Stimulated activated CD8-positive, alpha-beta memory T cell treated with anti-CD3 and anti-CD28 coated beads, Interleukin-15, amount 100 ng/mL, for 4 hours (primary cell): ENCODE results near the gene CD151.

Experiments
- DNase-seq, 2 donors: peaks; one replicate each; pipeline ENCODE4 v3.0.0-alpha.2; 2020; ENCODE audit warnings: low read depth in 2 of 2

CD151 gene

GRCh38 chr11:858053-858761, 25.5 kb downstream of the CD151 start:
- DNase-seq = no peak

- no peak for DNase-seq
Observed at GRCh38 chr11:858762-859339, 26.1 kb downstream of the CD151 start.

GRCh38 chr11:859394-860131, 26.8 kb downstream of the CD151 start:
- no peak for DNase-seq

- no peak for DNase-seq
Observed at GRCh38 chr11:860234-861104, 27.7 kb downstream of the CD151 start.

GRCh38 chr11:861105-861479, 28.3 kb downstream of the CD151 start:
- no peak for DNase-seq

- no peak for DNase-seq
Observed at GRCh38 chr11:862081-862661, 29.4 kb downstream of the CD151 start.

GRCh38 chr11:862696-863022, 29.9 kb downstream of the CD151 start:
- no peak for DNase-seq

- no peak for DNase-seq
Observed at GRCh38 chr11:863023-863909, 30.5 kb downstream of the CD151 start.

GRCh38 chr11:863910-864827, 31.4 kb downstream of the CD151 start:
- DNase-seq = no peak

GRCh38 chr11:864898-865297, 32.1 kb downstream of the CD151 start:
- no peak for DNase-seq

- DNase-seq = no peak
Observed at GRCh38 chr11:865462-866430, 33.0 kb downstream of the CD151 start.

- DNase-seq = no peak
Observed at GRCh38 chr11:866481-866880, 33.7 kb downstream of the CD151 start.

- DNase-seq = no peak
Observed at GRCh38 chr11:867856-868358, 35.2 kb downstream of the CD151 start.

GRCh38 chr11:868394-868793, 35.6 kb downstream of the CD151 start:
- no peak for DNase-seq

GRCh38 chr11:868802-869201, 36.0 kb downstream of the CD151 start:
- no peak for DNase-seq

GRCh38 chr11:869399-870126, 36.8 kb downstream of the CD151 start:
- no peak for DNase-seq

GRCh38 chr11:870127-870413, 37.3 kb downstream of the CD151 start:
- DNase-seq = no peak

- DNase-seq = no peak
Observed at GRCh38 chr11:870418-870817, 37.7 kb downstream of the CD151 start.
